LHCN-M2 (cell line): ENCODE results near the gene WDR45B. TPM values are rescaled to one million over a fixed set of nuclear protein-coding genes. Genes with fewer than 3 reads are reported as not detected.

ENCODE experiments used
- DNase-seq: peaks from one replicate; pipeline ENCODE4 v3.0.0-alpha.2; 2012; ENCODE audit warnings: low read depth
- total RNA-seq: library from RNA; depleted of rRNA; stranded (reverse); fragments of >200 nt; gene quantifications from 2 replicates; pipeline ENCODE4 v1.2.3, GENCODE V29; 2014

The WDR45B gene
- total RNA-seq, 1 experiment from 2014 or later, result 90.8 TPM

DNA sequence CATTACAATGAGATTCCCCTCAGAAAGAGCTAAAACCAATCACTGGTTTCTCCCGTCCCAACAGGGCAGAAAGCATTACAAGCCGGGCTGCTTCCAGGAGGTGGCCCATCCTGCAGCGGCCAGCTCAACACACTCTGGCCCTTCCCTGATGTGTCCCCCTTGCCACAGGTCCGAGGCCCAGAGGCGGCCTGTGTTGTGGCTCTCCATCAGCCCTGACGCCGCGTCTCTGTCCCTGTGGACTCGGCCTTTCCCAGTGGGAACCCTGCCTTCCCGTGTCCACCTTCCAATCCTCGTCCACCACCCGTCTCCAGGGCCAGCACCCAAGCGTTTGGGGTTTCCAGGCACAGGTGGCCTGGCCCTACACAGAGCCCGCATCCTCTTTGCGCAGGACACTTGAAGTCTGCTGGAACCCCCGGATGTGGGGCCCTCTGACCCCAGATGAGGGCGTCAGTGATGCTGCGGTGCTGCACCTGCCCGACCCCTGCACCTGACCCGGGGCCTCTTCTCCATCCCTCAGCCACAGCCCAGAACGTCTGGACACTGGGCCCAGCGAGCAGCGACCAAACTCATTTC is 29.2 kb upstream of the WDR45B start:
- no peak for DNase-seq

DNA sequence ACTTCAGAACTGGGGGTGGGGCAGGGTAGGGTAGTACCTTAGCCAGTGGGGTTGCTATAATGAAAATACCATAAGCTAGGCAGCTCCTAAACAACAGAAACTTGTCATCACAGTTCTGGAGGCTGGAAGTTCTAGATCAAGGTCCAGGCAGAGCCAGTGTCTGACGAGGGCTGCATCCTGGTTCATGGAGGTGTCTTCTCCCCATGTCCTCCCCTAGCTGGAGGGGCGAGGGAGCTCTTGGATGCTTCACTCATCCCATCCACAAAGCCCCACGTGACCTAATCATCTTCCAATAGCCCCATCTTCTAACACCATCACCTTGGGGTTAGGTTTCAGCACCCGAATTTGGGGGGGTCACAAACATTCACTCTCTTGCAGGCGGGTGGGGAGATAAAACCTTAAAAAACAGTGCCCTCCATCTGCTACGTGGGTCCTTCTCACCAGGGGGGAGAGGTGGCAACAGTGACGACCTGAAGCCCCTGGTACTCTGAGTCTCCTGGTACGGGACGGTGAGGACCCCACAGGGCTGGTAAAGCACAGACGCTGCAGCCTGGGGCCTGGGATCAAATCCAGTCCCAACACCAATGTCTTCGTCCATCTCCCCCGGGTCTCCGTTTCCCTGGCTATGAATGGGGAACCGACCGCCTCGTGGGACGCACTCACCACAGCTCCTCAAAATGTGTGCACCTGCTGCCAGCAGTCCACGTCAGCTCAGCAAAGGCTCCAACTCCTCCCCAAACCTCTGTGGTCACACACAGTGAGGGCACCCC is 27.4 kb upstream of the WDR45B start:
- DNase-seq, result no peak

DNA sequence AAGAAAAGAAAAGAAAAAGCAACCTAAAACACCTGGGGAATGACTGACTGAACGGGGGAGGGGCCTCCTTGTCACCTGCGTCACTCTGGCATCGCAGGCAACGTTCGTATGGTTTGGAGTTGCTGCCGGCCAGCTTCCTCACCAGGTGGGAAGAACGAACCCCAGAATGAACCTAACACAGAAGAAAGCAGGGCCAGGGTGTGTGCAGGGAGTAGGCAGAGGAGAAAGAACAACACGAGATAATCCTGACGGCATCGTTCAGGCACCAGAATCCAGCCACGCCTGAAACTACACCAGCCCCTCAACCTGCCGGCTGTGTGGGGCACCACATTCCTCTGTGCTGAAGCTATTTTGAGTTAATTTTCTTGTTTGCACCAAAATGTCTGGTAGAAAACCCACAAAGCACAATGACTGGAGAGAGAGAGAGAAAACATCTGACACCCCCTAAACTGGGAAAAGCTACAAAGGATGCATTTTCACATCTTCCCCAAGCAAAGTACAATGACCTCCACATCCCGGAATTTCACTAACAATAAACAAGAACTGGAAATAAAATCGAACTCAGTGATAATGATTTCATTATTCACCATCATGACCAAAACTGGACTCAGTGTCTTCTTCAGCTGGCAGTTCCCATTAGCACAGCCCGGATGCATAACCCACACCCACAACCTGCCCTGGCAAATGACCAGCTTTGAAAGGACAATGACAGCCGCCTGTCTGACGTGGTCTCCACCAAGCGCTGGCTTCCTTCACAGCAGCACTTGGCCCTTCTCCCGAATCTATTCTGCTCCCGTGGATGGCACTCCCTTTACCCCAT is 26.6 kb upstream of the WDR45B start:
- DNase-seq, result no peak

DNA sequence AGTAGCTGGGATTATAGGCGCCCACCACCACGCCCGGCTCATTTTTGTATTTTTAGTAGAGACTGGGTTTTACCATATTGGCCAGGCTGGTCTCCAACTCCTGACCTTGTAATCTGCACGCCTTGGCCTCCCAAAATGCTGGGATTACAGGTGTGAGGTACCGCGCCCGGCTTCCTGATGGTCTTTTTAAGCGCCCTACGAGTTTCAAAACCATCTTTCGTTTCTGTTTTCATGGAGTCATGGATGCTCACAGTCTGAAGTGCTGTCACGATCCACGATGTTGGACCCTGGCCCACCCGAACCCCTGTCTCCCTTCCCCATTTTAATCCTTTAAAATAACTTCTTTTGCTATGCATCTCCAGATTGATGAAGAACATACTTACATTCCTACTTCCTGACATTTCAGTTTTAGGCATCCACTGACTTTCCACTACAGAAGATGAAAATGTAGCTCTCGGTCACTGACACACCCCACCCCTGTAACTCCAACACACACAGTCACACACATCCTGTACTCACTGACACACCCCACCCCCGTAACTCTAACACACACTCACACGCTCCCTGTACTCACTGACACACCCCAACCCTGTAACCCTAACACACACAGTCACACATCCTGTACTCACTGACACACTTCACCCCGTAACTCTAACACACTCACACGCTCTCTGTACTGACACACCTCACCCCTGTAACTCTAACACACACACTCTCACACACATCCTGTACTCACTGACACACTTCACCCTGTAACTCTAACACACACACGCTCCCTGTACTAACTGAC is 22.6 kb upstream of the WDR45B start:
- no peak for DNase-seq

DNA sequence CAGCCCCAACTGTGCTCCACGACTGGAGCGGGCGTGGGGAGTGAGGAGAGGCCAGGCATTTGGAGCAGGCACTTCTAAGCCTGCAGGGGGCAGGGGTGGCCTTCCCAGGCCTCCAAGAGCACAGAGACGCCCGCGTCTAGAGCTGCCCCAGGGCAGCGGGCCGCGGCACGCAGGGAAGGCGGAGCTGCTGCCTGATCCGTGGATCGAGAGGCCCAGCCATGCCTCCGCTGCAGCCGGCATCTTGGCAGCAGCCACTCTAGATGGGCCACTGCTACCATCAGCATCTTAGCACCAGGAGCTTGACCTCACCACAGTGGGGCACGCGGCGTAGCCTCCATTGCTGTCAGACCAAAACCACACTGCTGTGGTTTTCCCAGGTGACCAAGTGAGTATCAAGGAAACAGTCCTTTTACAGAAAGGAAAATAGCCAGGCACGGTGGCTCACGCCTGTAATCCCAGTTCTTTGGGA is 20.4 kb upstream of the WDR45B start:
- peak; percentile 43 for DNase-seq

DNA sequence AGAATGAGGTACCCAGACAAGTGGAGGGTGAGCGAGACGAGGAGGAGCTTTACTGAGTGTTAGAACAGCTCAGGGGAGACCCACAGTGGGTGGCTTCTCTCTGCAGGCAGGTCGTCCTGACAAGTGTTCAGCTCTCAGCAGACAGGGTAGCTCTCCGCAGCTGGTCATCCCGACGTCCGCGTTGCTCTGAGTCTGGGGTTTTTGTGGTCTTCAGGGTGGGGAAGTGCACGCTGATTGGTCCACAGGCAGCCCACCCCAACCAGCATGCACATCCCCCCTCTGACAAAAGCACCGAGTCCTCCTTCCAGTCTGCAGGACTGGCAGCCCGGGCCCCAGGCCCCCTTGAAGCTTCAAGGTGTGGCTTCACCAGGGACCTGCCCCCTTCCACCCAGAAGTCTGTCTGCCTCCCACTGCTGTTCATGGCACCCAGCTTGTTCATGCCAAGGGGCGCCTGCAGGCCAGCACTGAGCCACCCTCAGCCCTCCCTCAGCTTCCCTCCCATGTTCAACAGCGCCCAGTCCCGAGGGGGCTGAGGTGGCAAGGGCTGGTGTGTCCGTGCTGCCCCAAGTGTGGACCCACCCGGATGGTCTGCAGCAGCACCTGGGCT is 19.9 kb upstream of the WDR45B start:
- no peak for DNase-seq

DNA sequence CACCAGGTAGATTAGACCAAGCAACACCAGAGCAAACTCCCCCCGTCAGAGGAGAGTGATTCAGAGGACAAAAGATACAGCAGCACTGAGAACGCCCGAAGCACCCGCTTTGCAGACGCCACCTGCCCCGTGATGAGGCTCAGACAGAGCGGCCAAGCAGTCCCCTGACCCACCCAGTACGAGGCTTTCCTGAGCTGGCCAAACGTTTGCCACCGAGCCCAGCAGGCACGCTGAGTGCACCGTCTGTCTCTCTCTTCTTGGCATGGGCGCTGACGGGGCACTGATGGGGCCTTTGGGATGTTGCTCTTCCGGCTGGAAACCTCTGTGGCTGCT is 19.4 kb upstream of the WDR45B start:
- DNase-seq, result no peak

DNA sequence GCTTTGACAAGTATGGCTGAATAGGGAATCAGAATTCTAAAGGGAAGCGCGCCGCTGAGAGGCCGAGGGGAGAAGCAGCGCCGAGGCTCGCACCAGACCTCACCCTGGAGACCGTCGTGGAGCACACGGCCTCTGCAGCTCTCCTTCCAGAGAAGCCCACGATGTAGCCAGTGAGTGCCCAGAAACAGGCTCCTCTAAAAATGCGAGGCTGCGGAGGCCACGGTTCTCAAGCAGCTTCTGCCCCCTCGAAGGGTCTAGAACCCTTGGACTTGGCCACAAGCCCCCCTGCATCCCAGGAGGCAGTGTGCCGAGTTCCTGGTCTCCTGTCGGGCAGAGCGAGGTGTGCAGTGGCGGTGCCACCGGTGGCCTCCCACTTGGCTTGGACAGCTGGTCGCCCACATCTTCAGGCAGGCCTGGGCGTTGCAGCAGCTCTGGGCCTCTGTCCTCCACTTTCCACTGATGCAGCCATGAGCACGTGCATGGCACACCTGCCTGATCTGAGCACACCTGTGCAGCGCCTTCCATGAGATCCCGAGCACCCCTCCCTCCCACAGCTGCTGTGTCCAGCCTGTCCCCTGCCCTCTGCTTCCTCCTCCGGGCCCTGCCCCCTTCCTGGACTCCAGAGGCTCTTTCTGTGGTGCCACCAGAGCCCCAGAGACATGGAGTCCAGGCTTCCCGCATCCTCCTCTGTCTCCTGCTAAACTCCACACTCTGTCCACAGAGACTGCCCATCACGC is 18.9 kb upstream of the WDR45B start:
- DNase-seq, result no peak

DNA sequence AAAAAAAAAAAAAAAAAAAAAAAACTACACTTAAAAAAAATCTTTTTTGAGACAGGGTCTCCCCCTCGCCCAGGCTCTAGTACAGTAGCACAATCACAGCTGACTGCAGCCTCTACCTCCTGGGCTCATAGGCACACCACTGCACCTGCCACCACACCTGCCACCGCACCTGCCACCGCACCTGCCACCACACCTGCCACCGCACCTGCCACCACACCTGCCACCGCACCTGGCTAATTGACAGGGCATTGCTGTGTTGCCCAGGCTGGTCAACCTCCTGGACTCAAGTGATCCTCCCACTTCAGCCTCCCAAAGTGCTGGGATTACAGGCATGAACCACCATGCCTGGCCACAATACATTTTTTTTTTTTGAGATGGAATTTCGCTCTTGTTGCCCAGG is 17.6 kb upstream of the WDR45B start:
- DNase-seq, result no peak

DNA sequence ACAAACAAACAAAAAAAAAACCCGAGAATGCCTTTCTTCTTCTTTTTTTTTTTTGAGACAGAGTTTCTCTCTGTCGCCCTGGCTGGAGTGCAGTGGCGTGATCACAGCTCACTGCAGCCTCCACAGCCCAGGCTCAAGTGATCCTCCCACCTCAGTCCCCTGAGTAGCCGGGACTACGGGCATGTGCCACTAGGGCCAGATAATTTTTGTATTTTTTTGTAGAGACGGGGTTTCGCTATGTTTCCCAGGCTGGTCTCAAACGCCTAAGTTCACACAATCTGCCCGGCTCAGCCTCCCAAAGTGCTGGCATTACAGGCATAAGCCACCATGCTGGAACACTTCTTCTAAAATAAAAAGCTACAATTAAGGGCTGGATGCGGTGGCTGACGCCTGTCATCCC is 17.0 kb upstream of the WDR45B start:
- DNase-seq, result no peak

DNA sequence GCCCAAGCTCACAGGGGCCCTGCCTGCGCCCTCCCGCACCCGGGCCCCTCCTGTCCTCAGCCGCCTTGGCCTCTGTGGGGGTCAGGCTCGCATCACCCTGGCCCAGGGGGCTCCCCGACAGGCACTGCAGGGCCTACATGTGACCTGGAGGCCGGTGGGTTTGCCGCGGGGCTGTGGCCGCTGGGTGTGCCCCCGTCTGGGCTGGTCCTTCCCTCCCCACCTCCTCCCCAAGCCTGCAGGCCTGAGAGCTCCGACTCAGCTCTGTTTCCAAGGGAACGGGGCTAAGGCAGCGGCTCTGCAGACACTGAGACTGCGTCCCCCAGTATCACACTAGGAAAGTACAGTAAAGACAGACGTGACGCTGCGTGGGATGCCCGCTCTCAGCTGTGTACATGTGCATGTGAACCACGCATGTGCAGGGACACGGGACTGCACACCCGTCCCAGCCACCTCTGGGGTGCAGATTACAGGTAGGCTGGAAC is 16.5 kb upstream of the WDR45B start:
- no peak for DNase-seq

DNA sequence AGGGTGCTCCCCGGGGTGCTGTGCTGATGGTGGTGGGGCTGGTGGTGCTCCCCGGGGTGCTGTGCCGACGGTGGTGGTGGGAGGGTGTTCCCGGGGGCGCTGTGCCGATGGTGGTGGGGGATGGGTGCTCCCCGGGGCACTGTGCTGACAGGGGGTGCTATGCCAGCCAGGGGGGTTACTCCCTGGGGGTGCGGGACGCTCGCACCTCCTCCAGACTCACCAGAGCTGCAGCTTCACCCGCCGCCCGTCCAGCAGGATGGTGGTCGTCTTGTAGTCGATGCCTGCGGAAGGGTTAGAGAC is 16.0 kb upstream of the WDR45B start:
- DNase-seq, result no peak

DNA sequence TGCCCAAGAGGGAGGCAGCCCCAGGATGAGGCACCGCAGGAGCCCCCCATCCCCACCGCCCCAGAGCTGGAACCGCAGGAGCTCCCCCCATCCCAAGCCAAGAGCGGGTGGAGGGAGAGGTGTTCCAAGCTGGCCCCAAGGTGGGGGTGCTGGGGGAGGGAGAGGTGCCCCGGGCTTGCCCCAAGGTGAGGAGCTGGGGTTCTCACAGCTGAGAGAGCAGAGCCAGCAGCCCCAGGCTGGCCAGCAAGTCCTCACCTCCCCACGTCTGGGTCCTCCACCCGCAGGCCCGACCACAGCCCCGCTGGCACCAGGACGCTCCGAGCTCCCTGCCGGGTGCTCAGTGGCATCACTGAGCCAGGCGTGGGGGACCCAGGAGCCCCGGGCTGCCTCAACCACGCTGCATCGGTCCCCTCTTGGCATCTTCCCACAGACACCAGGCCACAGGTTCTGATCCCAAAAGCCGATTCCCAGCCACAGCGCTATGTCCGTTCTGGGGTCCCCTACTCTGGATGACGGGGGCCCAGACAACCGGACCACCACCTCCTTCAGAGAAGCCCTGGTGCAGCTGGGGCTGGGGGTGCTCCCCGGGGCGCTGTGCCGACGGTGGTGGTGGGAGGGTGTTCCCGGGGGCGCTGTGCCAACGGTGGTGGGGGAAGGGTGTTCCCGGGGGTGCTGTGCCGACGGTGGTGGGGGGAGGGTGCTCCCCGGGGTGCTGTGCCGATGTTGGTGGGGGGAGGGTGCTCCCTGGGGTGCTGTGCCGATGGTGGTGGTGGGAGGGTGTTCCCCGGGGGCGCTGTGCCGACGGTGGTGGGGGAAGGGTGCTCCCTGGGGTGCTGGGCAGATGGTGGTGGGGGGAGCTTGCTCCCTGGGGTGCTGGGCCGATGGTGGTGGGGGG is 15.4 kb upstream of the WDR45B start:
- no peak for DNase-seq

DNA sequence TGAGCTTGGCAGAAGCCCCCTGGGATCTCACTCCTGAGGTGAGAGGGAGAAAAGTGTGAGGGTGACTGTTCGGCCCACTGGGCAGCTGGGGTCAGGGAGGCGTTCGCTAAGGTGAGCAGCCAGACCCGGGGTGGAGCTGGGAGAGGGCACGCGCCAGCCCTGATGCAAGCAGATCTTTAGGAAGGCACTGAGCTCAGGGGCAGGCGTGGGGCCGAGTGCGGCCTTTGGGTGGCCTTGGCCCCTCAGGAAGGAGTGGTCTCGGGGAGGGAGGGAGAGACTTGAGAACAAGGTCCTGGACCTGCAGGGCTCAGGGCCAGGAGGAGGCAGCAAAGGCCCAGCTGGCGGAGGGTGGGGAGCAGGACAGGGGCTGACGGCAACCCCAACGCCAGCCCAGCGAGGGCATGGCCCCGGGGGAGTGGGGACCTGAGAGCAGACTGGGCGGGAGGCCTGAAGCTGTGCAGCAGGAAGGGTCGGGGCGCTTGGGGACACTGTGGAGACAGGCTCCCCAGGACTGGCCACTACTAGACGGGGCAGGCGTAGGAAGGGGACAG is 14.5 kb upstream of the WDR45B start:
- DNase-seq, result no peak

DNA sequence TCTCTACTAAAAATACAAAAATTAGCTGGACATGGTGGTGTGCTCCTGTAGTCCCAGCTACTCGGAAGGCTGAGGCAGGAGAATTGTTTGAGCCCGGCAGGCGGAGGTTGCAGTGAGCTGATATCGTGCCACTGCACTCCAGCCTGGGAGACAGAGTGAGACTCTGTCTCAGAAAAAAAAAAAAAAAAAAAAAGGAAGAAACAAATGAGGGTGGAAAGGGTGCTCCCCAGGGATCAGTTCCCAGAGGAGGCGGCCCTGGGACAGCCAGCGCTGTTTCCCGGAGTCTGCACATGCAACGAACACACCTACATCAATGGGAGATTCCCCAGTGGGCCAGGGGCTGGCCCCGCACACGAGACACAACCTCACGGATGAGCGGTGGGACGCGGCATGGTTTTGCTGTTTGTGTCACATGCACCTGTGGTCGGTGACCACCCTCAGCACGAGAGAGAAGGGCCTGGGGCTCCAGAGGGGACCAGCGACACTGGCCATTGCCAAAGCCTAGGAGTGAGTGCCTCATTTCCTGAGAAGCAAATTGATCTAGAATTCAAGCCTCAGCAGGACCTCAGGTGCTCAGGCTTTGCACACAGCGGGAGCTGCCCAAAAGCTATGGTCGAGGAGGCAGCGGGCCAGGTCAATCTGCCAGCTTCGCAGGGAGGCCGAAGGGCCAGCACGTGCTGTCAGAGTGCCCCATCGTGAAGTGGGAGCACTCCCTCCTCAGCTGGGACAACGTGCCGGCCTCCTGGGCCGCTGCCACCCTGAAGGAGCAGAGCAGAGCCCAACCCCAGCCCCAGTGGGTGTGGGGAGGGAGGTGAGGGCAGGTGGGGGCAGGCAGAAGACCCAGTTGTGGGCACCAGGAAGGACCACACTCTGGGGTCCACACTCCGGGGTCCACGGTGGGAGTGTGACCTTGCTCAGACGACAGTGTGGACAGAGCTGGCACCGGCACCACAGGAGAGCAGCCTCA is 13.8 kb upstream of the WDR45B start:
- DNase-seq, result no peak

DNA sequence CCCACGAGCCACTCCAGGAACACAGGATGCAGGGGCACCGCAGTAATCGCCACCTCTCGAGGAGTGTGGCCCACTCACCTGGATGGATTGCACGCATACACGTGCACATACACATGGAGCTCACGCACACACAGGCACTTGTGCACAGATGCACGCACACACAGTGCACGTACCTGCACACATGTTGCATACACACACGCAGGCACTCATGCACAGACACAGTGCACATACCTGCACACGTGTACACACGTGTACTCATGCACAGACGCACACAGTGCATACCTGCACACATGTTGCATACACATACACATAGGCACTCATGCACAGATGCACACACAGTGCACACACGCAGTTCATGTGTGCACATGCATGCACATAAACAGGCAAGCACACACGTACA is 11.6 kb upstream of the WDR45B start:
- no peak for DNase-seq

DNA sequence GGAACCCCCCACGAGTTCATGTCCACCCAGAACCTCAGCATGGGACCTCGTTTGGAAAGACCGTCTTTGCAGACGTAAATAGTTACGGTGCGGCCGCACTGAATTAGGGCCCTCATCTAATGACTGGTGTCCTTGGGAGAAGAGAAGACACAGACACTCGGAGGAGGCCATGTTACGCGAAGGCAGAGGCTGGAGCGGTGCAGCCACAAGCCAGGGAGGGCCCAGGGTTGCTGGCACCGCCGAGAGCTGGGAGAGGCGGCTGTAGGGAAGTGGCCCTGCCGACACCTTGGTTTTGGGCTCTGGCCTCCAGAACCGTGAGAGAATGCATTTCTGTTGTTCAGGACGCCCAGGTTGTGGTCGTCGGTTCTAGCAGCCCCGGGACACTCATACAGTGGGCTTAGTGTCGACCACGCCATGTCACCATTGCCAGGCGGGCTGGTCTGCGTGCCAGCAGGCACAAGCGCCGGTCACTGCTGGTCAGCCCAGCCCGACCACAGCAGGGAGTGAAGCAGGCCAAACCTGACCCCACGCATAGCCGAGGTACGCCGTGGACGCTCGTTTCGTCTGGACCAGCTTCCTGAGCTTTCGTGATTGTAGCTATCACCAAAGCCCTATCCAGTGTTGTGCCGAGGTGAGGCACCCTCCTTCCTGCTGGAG is 10.7 kb upstream of the WDR45B start:
- no peak for DNase-seq

DNA sequence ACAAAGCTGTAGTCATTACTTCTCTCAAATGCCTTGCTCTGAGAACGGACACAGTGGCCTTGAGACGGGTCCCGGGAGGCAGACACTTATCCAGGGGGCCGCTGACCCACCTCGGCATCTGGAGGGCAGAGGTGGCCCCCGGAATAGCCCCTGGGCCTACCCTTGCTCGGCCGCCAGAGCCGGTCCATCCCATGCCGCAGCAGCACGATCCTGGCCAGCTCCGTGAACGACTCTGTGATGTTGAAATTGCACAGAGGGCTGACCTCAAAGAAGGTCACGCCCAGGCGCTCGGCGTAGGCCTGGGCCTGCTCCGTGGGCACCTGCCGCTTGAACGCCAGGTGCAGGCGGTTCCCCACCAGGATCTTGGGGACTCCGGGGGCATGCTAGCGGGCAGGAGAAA is 10.1 kb upstream of the WDR45B start:
- DNase-seq, result no peak
